HepG2 (cell line): Measurements from ENCODE around the gene C20orf202. TPM values are rescaled to one million over a fixed set of nuclear protein-coding genes. Genes with fewer than 3 reads are reported as not detected.

Experiments used
- GLI4 ChIP-seq: sonication (generic); formaldehyde crosslinking; IDR thresholded peaks from 2 replicates; pipeline ENCODE4 v1.5.1; 2020; ENCODE audit warnings: missing genetic modification reagents, mild to moderate bottlenecking, moderate library complexity, borderline replicate concordance
- KDM5B ChIP-seq: sonication (generic); formaldehyde crosslinking; IDR thresholded peaks from 2 replicates; pipeline ENCODE4 v1.4.0; 2020; ENCODE audit warnings: missing genetic modification reagents, mild to moderate bottlenecking, borderline replicate concordance
- MBNL3 ChIP-seq: fragments of 250-450 bp; sonication (Bioruptor Pico); conservative IDR thresholded peaks from 2 replicates; pipeline ENCODE4 v1.8.0; 2022; ENCODE audit warnings: mild to moderate bottlenecking, inconsistent platforms
- NCOA2 ChIP-seq: sonication (generic); formaldehyde crosslinking; IDR thresholded peaks from 2 replicates; pipeline ENCODE4 v1.8.0; 2022; ENCODE audit warnings: inconsistent platforms
- ZBTB49 ChIP-seq: sonication (generic); formaldehyde crosslinking; IDR thresholded peaks from 2 replicates; pipeline ENCODE4 v1.4.0; 2020; ENCODE audit warnings: missing genetic modification reagents, borderline replicate concordance
- ZEB1 ChIP-seq: IDR thresholded peaks from 2 replicates; pipeline ENCODE4 v1.6.1; 2012; ENCODE audit warnings: mild to moderate bottlenecking, low read depth, inconsistent platforms; ENCODE audit not compliant: insufficient replicate concordance
- ZNF264 ChIP-seq: sonication (generic); formaldehyde crosslinking; IDR thresholded peaks from 2 replicates; pipeline ENCODE4 v1.4.0; 2020; ENCODE audit warnings: missing genetic modification reagents
- ZNF275 ChIP-seq: sonication (generic); formaldehyde crosslinking; IDR thresholded peaks from 2 replicates; pipeline ENCODE4 v1.8.0; 2022; ENCODE audit warnings: missing genetic modification reagents, mild to moderate bottlenecking, inconsistent platforms, borderline replicate concordance
- ZNF292 ChIP-seq: sonication (generic); formaldehyde crosslinking; IDR thresholded peaks from 2 replicates; pipeline ENCODE4 v1.8.1; 2022; ENCODE audit warnings: mild to moderate bottlenecking, low read depth, missing genetic modification reagents, borderline replicate concordance
- ZNF350 ChIP-seq: sonication (generic); formaldehyde crosslinking; IDR thresholded peaks from 2 replicates; pipeline ENCODE4 v1.4.0; 2020; ENCODE audit warnings: mild to moderate bottlenecking, low read depth, missing genetic modification reagents, borderline replicate concordance
- ZNF576 ChIP-seq: sonication (generic); formaldehyde crosslinking; IDR thresholded peaks from 2 replicates; pipeline ENCODE4 v1.4.0; 2020; ENCODE audit warnings: mild to moderate bottlenecking, missing genetic modification reagents
- ZNF577 ChIP-seq: sonication (generic); formaldehyde crosslinking; IDR thresholded peaks from 2 replicates; pipeline ENCODE4 v1.4.0; 2020; ENCODE audit warnings: mild to moderate bottlenecking, low read depth, missing genetic modification reagents, borderline replicate concordance
- ZNF670 ChIP-seq: sonication (generic); formaldehyde crosslinking; IDR thresholded peaks from 2 replicates; pipeline ENCODE4 v1.8.0; 2022; ENCODE audit warnings: mild to moderate bottlenecking, missing genetic modification reagents, borderline replicate concordance
- polyA plus RNA-seq, 8 experiments: library from polyadenylated mRNA; depleted of rRNA in 3 of 8; stranded (reverse) in 7 of 8; unstranded in 1 of 8; fragments of >200 nt; fragmentation: Illumina TruSeq in 4 of 8; extraction: Trizol in 4 of 8; gene quantifications; 2 replicates each; pipeline versions ENCODE4 v1.2.1 to v1.2.3, GENCODE V29; 2011 to 2016; ENCODE audit warnings: low read depth in 4 of 8, missing spikeins in 1 of 8, mixed read lengths in 1 of 8; ENCODE audit not compliant: insufficient read depth in 1 of 8
- total RNA-seq, 5 experiments: library from RNA; depleted of rRNA; stranded (reverse); fragments of >200 nt; fragmentation: Illumina TruSeq; extraction: Trizol; gene quantifications; 2 replicates each; pipeline ENCODE4 v1.2.3, GENCODE V29; 2016; ENCODE audit warnings: low read depth in 1 of 5
- TF ChIP-seq, protein P1 (sequence below): sonication (generic); formaldehyde crosslinking; IDR thresholded peaks from 2 replicates; pipeline ENCODE4 v1.4.0; 2020; ENCODE audit warnings: missing genetic modification reagents
- TF ChIP-seq, protein P2 (sequence below): sonication (generic); formaldehyde crosslinking; IDR thresholded peaks from 2 replicates; pipeline ENCODE4 v1.5.1; 2020; ENCODE audit warnings: mild to moderate bottlenecking, missing genetic modification reagents
- TF ChIP-seq, protein P3 (sequence below): sonication (generic); formaldehyde crosslinking; conservative IDR thresholded peaks from 2 replicates; pipeline ENCODE4 v1.8.0; 2022; ENCODE audit warnings: mild to moderate bottlenecking, moderate library complexity, missing genetic modification reagents

Gene C20orf202
- total and polyA plus RNA-seq, 2 of the 13 experiments (the other 11 are each of a cell fraction or from before 2014, with no cell fraction given) = 0.20 to 1.2 TPM

- TF ChIP-seq, protein P1, sequence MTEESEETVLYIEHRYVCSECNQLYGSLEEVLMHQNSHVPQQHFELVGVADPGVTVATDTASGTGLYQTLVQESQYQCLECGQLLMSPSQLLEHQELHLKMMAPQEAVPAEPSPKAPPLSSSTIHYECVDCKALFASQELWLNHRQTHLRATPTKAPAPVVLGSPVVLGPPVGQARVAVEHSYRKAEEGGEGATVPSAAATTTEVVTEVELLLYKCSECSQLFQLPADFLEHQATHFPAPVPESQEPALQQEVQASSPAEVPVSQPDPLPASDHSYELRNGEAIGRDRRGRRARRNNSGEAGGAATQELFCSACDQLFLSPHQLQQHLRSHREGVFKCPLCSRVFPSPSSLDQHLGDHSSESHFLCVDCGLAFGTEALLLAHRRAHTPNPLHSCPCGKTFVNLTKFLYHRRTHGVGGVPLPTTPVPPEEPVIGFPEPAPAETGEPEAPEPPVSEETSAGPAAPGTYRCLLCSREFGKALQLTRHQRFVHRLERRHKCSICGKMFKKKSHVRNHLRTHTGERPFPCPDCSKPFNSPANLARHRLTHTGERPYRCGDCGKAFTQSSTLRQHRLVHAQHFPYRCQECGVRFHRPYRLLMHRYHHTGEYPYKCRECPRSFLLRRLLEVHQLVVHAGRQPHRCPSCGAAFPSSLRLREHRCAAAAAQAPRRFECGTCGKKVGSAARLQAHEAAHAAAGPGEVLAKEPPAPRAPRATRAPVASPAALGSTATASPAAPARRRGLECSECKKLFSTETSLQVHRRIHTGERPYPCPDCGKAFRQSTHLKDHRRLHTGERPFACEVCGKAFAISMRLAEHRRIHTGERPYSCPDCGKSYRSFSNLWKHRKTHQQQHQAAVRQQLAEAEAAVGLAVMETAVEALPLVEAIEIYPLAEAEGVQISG = peak; percentile 24; the same call in 1 of the 2 replicates
- TF ChIP-seq ZNF670 = no peak
- TF ChIP-seq NCOA2 = no peak
- TF ChIP-seq ZNF292 = 0 out of 2 replicates have a peak, but pooled peaks have one; percentile 26
- TF ChIP-seq, protein P2, sequence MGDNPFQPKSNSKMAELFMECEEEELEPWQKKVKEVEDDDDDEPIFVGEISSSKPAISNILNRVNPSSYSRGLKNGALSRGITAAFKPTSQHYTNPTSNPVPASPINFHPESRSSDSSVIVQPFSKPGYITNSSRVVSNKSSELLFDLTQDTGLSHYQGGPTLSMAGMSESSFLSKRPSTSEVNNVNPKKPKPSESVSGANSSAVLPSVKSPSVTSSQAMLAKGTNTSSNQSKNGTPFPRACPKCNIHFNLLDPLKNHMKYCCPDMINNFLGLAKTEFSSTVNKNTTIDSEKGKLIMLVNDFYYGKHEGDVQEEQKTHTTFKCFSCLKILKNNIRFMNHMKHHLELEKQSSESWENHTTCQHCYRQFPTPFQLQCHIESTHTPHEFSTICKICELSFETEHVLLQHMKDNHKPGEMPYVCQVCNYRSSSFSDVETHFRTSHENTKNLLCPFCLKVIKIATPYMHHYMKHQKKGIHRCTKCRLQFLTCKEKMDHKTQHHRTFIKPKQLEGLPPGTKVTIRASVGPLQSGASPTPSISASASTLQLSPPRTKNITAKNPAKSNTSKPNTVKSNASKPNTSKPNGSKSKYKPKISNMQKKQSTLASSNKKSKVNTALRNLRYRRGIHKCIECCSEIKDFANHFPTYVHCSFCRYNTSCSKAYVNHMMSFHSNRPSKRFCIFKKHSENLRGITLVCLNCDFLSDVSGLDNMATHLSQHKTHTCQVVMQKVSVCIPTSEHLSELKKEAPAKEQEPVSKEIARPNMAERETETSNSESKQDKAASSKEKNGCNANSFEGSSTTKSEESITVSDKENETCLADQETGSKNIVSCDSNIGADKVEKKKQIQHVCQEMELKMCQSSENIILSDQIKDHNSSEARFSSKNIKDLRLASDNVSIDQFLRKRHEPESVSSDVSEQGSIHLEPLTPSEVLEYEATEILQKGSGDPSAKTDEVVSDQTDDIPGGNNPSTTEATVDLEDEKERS = 0 out of 2 replicates have a peak, but pooled peaks have one; percentile 26
- TF ChIP-seq ZNF350 (CRISPR knock-in tag) = no peak; the same call in 1 of the 2 replicates
- TF ChIP-seq ZNF576 = no peak
- TF ChIP-seq ZNF275 (CRISPR knock-in tag) = no peak
- TF ChIP-seq, protein P3, sequence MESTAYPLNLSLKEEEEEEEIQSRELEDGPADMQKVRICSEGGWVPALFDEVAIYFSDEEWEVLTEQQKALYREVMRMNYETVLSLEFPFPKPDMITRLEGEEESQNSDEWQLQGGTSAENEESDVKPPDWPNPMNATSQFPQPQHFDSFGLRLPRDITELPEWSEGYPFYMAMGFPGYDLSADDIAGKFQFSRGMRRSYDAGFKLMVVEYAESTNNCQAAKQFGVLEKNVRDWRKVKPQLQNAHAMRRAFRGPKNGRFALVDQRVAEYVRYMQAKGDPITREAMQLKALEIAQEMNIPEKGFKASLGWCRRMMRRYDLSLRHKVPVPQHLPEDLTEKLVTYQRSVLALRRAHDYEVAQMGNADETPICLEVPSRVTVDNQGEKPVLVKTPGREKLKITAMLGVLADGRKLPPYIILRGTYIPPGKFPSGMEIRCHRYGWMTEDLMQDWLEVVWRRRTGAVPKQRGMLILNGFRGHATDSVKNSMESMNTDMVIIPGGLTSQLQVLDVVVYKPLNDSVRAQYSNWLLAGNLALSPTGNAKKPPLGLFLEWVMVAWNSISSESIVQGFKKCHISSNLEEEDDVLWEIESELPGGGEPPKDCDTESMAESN (CRISPR knock-in tag) = no peak
- TF ChIP-seq GLI4 (CRISPR knock-in tag) = no peak
- no peak for TF ChIP-seq ZNF577 (CRISPR knock-in tag)
- TF ChIP-seq MBNL3 (CRISPR knock-in tag) = no peak
- no peak for TF ChIP-seq ZBTB49
- no peak for TF ChIP-seq ZEB1
- peak; percentile 69; the same call in 1 of the 2 replicates for TF ChIP-seq KDM5B (CRISPR knock-in tag)
- no peak for TF ChIP-seq ZNF264 (CRISPR knock-in tag)
These were observed 16.8 kb upstream of the C20orf202 start (continued) for GRCh38 chr20:1186367-1186991.
